Stimulated activated CD4-positive, alpha-beta T cell treated with anti-CD3 and anti-CD28 coated beads, Interleukin-1b, Interleukin-23, amount 100 ng/mL, for 1 hour (primary cell): ENCODE measurements around the gene TMEM151B.
A peak's percentile ranks its signal among the peaks of the same experiment; 100 is the strongest.

Experiments used
- DNase-seq, 2 donors: peaks; one replicate each; pipeline ENCODE4 v3.0.0-alpha.2; 2020; ENCODE audit warnings: low read depth in 2 of 2

The TMEM151B gene

DNA sequence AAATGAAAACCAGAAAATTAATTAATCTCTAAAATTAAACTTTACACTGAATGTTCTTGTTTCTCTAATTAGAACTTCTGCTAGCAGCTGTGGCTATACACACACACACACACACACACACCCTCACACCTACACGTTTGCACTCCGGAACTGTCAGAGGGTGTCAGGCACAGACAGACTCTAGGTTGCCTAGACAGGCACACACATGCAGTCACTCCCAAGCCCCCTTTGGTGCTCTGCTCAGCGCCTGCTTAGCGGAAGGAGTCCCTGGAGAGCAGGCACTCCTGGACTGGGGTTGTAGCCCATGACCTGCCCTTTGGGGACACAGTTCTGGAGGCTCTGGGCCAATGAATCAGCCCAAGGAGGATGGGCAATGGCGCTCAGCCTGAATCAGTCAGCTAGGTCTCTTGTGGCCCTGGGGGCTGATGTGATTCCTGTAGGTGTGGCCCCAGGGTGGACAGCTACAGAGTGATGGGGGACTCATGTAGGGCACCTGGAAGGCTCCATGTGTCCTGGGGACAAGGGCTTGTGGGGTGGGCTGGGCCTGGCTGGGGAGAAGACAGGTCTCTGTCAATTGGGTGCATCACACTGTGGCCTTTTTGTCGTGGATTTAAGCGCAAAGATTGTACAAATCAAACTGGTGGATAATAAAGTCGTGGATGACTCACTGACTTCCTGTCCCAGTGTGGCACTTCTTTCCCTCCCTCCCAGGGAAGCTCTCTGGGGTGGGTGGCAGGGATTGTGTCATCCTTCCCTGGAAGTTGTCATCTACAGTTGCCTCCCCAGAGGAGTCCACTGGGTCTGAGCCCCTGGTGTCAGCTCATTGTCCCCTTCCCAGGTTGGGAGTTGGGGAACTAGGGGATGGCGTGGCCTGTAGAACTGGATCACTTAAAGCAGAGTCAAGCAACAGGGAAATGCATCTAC is 8.8 kb downstream of the TMEM151B start:
- no peak for DNase-seq

DNA sequence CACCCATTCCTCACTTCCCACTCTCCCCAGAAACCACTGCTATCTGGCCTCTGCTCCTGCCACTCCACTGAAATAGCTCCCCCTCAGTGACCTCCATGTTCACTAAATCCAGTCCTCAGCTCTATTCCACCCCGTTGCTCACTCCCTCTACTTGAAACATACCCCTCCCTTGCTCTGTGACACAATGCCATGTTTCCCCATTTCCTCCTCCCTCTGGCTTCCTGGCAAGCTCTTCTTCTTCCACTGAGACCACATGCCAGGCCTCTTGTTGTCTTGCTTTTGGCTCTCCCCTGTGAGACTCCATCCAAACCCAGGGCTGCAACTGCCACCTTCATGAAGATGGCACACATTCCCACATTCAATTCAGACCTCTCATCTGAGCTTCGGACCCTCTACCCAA is 13.9 kb downstream of the TMEM151B start:
- DNase-seq: no peak

DNA sequence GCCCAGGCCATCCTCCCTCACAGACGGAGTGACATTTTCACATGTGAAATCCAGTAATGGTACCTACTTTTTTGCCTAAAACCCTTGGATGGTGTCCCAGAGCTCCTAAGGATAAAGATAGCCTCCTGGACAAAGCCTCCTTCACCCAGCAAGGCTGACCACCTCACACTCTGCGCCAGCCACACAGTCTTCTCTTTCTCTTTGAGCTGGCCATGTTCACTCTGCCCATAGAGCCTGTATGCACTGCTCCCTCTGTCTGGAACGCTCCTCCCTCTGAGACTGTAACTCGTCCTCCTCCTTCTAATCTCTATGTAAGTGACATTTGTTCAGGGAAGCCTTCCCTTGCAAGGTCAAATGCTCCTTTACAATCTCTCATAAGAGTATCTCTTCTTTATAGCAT is 14.6 kb downstream of the TMEM151B start:
- DNase-seq: no peak

DNA sequence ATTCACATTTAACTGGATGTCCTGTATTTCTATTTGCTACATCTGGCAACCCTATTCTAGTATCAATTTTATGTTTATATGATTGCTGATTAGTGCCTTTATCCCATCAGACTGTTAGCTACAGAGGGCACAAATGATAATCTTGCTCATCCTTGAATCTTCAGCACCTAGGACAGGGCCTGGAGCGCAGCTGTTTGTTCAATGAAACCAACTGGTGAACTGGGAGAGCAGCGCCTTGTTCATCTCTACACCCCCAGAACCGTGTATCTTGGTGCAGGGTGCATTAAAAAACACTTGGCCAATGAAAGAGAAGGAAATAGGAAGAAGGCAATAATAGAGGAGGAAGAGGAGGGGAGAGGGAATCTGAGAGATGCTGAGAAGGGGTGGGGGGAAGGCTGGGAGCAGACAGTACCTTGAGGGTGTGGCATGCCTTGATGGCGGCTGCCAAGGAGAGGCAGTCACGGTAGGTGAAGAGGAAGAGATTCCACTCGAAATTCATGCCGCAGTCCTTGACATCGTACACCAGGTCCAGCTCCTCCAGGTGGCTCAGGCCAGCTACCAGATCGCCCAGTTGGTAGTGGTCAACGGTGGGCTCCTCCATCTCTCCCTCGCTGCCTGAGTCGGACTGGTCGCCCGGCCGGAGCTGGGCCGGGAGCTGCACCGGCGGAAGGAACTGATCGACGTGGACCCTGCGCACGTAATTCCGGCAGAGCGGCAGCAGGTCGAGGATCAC is 15.5 kb downstream of the TMEM151B start:
- no peak for DNase-seq

DNA sequence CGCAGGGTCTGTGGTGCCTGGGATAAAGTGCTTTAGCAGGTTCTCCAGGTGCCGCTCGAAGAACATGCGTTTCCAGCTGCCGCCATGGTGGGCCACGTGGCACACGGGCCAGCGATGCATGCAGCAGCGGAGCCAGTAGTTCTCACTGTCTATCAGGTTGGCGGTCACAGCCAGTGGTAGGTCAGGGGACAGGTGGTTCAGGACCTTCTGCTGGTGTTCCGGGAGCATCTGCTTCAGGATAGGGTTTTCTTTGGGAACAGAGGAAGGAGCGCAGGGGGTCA is 16.0 kb downstream of the TMEM151B start:
- no peak for DNase-seq

DNA sequence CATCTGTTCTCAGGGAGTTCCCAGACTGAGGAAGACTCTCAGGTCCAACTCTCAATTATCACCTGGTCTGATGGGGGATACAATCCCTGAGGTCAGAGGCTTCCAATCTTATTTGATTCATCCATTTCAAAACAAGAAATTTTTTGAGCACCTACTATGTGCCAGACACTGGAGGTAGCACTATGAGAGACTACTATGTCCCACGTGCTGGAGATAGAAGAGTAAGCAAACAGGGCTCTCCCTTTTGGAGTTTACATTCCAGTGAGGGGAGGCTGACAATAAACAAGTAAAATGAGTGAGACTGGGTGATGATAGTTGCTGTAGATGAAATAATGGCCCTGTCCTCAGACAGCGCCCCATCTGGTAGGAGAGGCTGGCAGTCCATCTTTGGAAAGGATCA is 16.5 kb downstream of the TMEM151B start:
- no peak for DNase-seq

DNA sequence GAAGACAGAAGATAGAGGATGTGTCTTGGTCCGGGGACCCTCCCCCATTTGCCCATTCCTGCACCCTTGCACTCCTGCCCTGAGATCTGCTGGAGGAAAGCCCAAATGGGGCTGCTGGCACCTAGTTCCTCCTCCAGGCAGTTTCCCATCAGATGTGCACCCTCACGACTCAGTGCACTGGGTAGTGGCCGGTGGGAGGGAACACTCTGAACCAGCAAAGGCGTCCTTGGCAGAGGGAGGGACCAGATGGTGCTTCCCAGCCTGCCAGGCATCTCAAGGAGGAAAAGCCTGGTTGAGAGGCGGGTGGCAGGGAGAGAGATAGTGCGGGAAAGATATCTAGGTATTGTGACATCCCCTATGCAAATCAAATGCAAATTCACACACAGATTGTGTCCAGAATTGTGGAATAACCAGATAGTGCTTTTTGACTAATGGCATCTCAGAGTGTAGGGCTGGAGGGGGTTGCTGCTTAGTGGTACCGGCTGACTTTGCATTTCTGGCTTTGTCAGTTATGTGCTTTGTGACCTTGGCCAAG is 19.5 kb downstream of the TMEM151B start:
- no peak for DNase-seq

DNA sequence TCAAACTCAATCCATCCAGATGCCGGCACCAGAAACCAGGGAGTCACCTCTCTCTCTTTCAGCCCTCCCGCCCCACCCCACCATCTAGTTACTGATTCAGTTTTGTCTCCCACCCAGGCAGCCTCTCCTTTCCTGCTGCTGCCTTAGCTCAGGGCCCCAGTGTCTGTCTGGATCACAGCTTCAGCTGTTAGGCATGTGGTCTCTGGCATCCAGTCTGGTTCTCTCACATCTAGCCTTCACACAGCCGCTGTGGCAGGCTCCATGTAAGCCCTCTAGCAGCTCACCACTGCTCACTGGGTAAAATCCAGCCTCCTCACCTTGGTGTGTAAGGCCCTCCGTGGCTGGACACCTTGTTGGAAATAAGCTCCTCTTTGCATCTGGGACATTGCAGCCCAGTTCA is 21.6 kb downstream of the TMEM151B start:
- no peak for DNase-seq

DNA sequence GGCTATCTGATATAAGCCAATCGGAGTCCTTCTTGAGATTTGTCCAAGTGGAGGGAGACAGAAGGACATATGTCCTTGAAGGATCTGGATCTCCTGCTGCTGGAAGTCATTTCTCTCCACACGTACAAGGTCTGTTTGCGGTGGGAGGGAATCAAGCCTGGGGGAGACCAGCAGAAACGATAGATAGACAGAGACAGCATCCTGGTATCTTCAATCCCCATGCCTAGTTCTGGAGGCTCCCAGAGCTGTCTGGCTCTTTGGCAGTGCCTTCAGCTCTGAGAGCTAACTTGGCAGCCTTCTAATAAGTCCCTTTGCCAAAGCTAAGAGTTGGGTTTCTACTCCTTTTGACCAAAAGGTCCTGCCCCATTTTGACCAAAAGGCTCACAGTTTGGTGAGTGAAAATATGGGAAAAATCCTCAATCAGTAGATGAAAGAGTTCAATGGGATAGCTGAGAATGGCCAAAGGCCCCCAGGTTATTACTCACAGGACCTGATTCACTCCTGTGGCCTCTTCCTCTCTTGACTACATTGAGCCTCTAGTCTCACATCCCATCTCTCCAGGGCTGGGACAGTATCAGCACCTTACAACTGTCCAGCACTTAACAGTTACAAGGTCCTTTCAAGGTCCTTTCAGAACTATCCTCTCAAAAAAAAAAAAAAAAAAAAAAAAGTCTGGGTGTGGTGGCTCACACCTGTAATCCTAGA is 22.6 kb downstream of the TMEM151B start:
- DNase-seq: no peak

DNA sequence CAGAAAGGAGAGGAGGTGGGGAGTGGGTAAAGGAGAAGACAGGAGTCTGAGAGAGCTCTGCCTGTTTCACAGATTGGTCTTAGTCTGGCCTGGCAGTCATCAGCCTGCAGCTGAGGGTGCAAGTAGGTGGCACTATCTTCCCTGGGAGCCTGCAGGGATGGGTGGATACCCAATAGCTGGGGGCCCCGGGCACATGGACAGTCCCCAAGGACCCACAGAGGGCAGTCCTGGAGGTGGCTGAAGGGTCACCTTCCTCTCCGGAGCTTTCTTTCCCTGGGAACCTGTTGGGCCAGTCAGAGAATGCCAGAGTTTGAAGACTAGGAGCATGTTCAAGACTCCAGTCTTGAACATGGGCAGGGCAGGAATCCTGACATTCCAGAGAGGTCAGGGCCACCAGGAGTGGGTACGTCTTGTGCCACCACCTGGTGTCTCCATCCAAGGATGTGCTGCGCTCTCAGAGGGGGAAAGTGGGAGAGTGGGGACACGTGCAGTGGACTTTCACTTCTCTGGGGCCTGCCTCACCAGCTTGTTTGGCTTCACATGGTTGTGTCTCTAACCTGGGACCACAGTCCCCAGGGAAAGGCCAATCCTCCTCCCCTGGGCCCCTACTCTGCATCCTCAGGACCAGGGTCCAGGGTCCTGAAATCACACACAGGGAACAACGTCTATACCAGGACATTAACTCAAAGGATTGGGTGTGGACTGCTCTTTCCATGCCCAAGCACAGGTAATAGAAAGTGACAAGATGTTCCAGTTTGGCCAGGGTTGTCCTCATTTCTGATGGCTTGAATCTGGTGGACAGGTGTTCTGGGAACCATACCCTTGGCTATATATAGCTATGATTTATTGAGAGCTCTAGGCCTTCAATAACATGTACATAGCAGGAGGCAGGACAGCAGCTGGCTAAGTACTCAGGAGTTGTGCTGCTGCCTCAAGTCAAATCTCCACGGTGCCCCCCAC is 24.9 kb downstream of the TMEM151B start:
- DNase-seq: no peak

DNA sequence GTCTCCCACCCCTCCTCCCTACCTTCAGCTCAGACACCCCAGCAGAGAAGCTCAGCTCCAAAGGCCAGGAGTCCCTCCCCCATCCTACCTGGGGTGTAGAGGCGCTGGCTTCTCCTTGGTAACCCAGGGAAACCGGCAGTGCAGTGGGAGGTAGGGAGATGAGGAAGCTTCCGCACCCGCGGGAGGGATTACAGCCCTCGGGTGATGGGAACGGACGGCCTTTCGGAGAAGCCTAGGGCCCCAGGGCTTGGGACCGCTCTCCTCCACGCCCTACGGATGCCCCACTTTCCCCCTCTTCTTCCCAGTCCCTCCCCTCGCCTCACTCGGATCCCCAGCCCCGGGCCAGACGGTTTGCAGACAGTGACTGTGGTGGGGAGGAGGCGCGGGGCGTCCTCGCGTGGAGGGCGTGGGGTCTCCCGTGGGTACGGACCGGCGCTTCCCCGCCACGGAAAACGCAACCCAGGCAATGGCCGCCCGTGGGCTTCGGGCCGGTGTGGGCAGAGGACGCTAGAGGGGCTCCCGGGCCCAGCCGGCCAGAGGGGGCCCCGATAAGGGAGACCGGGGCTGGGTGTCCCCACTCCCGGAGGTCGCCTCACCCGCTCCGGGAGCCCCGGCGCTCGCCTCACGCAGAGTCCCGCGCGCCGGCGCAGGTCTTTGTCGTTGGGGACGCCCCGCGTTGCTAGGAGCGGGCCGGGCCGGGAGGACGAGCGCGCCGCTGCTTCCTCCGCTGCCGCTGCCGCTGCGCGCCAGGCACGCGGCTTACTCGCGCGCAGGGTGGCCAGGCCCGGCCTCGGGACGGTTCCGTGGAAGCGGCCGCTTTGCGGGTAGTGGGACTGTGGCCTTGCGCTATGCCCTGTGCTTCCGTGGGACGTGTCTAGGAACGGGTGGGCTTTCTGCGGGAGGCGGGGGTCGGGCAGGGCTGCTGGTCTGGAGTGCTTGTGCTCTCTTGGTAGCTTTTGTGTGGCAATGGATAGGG is 27.1 kb downstream of the TMEM151B start:
- peak in 1 of 2 donors; percentile 31 for DNase-seq

DNA sequence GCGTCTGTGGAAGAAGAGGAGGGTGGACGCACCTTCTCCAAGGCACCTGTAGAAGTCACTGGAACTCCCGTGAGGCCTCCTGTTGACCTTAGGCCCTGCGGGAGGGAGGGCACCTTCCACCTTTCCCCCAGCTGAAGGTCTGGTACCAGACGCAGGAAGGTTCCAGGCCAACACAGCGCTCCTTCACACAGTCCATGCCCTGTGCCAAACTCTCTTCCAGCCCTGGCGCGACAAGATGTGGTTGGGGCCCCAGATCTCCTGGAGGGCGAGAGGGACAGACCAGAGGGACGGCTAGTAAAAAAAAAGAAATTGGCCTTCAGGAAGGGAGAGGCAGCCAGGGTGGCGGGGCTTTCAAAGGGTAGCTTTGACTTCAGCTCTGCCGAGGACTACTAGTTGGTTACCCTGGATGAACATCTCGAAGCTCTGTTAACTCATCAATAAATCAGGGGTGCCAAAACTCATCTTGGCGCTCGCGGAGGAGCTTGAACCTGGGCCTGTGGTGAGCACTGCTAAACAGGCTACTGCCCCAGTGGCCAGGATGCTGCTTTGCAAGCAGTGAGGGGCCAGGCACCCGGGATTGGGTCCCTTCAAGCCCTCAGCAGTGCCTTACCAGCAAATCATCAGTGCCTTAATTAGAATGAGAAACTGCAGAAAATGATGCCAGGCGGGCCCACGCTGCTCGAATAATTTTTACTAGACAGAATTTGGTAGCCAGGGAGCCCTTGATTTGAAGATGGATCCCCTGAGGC is 28.0 kb downstream of the TMEM151B start:
- no peak for DNase-seq

DNA sequence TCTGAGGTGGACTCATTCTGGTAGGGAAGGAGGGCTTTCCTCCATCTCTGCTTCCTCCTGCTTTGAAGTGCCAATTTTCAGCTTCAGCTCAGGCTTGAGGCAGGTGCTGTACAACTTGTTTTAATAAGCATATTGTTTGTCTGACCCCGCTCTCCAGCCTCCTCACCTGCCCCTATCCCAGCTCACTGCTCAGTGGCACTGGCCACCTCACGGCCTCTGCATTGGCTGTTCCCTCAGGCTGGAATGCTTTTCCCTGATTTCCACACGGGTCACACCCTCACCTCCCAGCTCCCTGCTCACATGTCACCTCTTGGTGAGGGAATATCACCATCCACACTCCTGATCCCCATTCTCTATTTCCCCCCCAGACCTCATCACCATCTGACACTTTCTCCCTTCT is 28.6 kb downstream of the TMEM151B start:
- no peak for DNase-seq

DNA sequence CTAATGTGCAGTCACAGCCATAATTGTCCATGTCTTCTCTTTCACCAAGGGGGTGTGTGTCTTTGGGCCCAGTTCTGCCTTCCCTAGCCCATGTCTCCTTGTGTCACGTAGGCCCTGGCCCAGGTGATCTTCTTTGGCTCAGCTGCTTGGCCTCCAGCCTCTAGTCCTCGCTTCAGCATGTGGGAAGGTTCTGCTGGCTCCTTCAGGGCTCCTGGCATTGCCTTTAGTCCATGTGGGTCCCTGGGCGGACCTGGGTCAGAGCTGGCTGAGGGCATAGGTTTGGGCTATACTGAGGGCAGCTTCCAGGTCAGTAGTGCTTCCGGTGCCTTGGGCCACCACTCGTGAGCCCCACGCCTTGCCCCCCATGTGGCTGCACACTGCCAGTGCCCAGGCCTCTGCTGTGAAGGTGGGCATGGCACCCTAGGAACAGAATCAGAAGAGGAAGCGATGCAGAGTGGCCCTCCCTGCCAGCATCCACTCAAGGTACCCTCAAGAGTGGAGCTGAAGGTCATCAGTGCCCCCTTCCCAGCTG is 30.1 kb downstream of the TMEM151B start:
- no peak for DNase-seq

DNA sequence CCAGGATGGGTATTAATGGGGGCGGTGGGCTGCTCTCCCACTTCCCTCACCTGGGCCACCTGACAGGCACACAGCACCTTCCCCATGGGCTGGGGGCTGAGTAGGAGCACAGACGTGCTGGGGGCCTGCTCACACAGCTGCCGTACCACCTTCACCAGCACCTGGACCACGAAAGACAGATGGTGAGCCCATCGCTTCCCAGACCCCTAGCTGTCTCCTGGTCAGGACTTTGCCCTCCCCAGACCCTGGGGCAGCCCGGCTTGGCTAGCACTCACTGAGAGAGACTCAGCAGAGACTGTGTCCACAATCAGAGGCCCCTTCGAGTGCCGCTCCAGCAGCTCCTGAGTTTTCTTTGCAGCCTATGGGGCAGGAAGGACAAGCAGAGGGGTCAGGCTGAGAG is 30.9 kb downstream of the TMEM151B start:
- DNase-seq: no peak

DNA sequence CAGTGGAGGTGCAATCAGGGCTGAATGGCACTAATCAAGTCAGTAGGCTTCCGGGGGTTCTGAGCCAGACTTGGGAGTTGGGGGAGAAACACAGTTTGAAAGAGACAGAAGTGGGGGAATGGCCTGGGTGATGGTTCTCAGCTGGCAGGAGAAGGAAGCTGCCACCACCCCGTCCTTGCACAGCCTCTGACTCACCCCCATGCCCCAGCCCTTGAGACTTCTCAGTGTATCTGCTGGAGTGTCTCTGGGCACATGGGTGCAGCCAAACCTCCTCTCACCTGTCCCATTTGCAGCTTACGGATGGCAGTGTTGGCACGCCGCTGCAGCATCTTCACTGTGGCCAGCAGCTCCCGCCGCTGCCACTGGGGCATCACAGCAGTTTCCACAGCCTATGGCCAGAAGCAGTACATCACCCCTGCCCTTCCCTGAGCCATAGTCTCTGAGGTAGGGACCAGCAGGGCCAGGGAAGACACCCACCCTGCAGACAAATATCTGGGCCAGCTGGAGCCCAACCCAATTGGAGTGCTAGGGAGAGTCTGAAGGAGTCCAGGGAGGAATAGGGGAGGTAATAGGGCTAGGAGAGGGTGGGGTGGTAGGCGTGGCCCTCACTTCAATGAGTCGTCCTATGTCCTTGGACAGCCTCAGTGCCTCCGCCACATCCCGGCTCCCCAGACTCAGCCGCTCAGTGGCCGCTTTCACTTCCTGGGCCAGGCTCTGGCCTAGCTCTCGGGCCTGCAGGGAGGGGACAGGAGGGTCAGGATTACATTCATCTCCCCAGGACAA is 31.7 kb downstream of the TMEM151B start:
- no peak for DNase-seq

DNA sequence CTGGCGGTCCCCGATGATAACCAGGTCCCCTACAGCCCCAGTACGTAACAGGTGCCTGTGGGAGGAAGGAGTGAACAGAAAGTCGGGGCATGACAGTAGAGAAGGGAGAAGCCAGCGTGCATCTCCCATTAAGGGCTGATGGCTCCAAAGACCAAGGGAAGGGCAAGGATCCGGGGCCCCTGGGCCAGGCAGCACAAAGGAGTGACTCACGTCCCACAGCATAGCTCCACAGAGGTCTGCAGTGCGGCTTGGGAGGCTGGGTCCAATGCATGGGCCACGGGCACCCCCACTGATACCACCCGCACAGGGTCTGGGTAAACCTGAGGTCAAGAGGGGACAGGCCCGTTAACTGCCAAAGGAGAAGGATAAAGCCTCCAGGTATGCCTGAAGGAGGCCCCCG is 32.6 kb downstream of the TMEM151B start:
- DNase-seq: no peak

DNA sequence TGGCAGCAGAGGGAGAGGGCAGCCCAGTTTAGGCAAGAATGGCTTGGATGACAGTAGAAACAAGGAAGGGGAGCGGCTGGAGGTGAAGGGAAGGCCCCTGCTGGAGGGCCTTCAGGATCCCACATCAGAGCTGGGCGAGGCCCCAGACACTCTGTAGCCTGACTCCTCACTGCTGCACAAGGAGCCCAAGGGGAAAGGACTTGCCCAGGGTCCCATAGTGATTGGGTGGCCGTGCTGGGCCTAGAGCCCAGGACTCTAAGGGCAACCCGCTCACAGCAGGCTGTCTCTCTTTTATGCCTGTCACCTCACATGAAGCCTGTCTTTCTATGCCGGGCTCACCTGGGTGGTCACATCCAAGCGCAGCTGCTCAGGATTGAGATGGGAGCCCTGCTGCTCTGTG is 33.6 kb downstream of the TMEM151B start:
- no peak for DNase-seq
